ENCODE measurements around the gene TNFRSF1A.

The TNFRSF1A gene

DNA sequence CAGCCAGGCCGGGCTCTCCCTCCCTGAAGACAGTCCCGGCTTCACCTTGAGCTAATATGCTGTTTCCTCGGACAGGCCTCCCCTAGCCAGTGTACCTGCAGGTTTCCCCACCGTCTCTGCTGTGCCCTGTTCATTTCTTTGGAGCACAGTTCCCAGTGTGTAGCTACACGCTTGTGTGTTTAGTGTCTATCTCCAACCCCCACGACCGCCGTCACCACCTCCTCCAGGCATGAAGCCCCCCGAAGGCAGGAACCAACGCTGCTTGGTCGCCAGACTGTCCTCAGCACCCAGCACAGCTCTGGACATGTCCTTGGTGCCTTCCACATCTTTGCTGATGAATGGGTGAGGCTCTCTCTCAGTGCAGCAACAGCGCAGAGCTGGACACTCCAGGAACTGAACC lies 57.6 kb downstream of the TNFRSF1A start:
- Histone ChIP-seq H3K14ac (ENCODE audit: low read length) (no peak overlapping the region), H3K27ac (ENCODE audit: low read depth, low read length) (no peak overlapping the region), H4K12ac (ENCODE audit: low read depth, low read length) (no peak overlapping the region), H2BK12ac (ENCODE audit: low read length) (peak overlapping the region; percentile 0), H3K79me2 (ENCODE audit: control insufficient read depth, insufficient read depth, low read length, poor library complexity) (peaks cover 6% of the 10 kb centered on the region), H4K8ac (ENCODE audit: low read depth, low read length) (no peak overlapping the region), H2BK5ac (ENCODE audit: low read depth, low read length, poor library complexity) (no peak overlapping the region), H3K4ac (ENCODE audit: low read depth, low read length) (no peak overlapping the region), H2AFZ (ENCODE audit: insufficient read depth, low read length, poor library complexity) (no peak overlapping the region), H3K18ac (ENCODE audit: low read length) (no peak overlapping the region), H2AK5ac (ENCODE audit: low read length) (no peak overlapping the region), H3K4me2 (ENCODE audit: low read length) (no peak overlapping the region), H3K79me1 (ENCODE audit: low read length) (peaks cover 23% of the 10 kb centered on the region), H3K9me3 (ENCODE audit: insufficient read depth, low read depth, low read length) (no peaks in the 10 kb centered on the region), H2BK120ac (ENCODE audit: insufficient read depth, low read length, poor library complexity) (no peak overlapping the region), H4K91ac (ENCODE audit: low read depth, low read length) (peak overlapping the region; percentile 17), H3K27me3 (ENCODE audit: insufficient read depth, low read length) (no peaks in the 10 kb centered on the region), H3K36me3 (ENCODE audit: control insufficient read depth in 1 of 2, insufficient read depth in 2 of 2, low read length in 2 of 2) (no peaks in the 10 kb centered on the region), H3K4me1 (ENCODE audit: control insufficient read depth in 1 of 2, insufficient read depth in 2 of 2, low read length in 2 of 2) (peaks cover 17% of the 10 kb centered on the region in 2 experiments), H3K9ac (ENCODE audit: low read length) (no peak overlapping the region), H3K4me3 (ENCODE audit: low read depth, low read length) (no peak overlapping the region), H3K23ac (ENCODE audit: low read length) (no peak overlapping the region)
- WGBS (ENCODE audit: extremely low coverage, insufficient coverage, insufficient read length), result no CpG with 5 or more reads among the region's 12 CpGs
- DNase-seq, result no peak

DNA sequence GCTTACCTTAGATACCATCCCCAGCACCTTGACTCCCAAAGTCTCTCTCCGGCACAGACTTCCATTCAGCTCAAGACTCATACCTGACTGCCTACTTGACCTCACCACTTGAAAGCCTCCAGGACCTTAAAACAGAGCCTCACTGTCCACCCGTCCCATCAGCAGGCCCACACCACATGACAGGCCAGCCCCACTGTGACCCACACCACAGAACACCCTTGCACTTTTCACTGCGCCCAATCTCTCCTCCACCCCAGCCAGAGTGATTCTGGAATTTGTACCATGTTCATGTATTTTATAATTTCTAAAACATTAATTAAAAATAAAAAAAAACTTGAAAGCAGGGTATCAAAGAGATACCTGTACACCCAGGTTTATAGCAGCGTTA lies 59.4 kb downstream of the TNFRSF1A start:
- H3K9me3 ChIP-seq (ENCODE audit: insufficient read depth, low read depth, low read length), result no peaks in the 10 kb centered on the region
- peaks cover 35% of the 10 kb centered on the region for H3K79me1 ChIP-seq (ENCODE audit: low read length)
- no peak overlapping the region for H3K9ac ChIP-seq (ENCODE audit: low read length)
- peaks cover 10% of the 10 kb centered on the region for H3K79me2 ChIP-seq (ENCODE audit: control insufficient read depth, insufficient read depth, low read length, poor library complexity)
- H2AK5ac ChIP-seq (ENCODE audit: low read length), result peak overlapping the region; percentile 44
- no peak overlapping the region for H3K27ac ChIP-seq (ENCODE audit: low read depth, low read length)
- H3K4ac ChIP-seq (ENCODE audit: low read depth, low read length), result no peak overlapping the region
- peak overlapping the region; percentile 15 for H2BK120ac ChIP-seq (ENCODE audit: insufficient read depth, low read length, poor library complexity)
- no peaks in the 10 kb centered on the region for H3K36me3 ChIP-seq (ENCODE audit: control insufficient read depth in 1 of 2, insufficient read depth in 2 of 2, low read length in 2 of 2)
- no peak overlapping the region for H3K4me2 ChIP-seq (ENCODE audit: low read length)
- no peak overlapping the region for H4K12ac ChIP-seq (ENCODE audit: low read depth, low read length)
- H3K4me1 ChIP-seq (ENCODE audit: control insufficient read depth in 1 of 2, insufficient read depth in 2 of 2, low read length in 2 of 2), result peaks cover 21 to 27% of the 10 kb centered on the region in 2 experiments
- H2BK12ac ChIP-seq (ENCODE audit: low read length), result peak overlapping the region; percentile 55
- H2AFZ ChIP-seq (ENCODE audit: insufficient read depth, low read length, poor library complexity), result no peak overlapping the region
- no peak overlapping the region for H2BK5ac ChIP-seq (ENCODE audit: low read depth, low read length, poor library complexity)
- H3K14ac ChIP-seq (ENCODE audit: low read length), result peak overlapping the region; percentile 28
- H3K18ac ChIP-seq (ENCODE audit: low read length), result no peak overlapping the region
- H4K8ac ChIP-seq (ENCODE audit: low read depth, low read length), result no peak overlapping the region
- peak overlapping the region; percentile 40 for H4K91ac ChIP-seq (ENCODE audit: low read depth, low read length)
- no CpG with 5 or more reads among the region's 4 CpGs for WGBS (ENCODE audit: extremely low coverage, insufficient coverage, insufficient read length)
- no peak for DNase-seq
- H3K23ac ChIP-seq (ENCODE audit: low read length), result no peak overlapping the region
- no peak overlapping the region for H3K4me3 ChIP-seq (ENCODE audit: low read depth, low read length)
- no peaks in the 10 kb centered on the region for H3K27me3 ChIP-seq (ENCODE audit: insufficient read depth, low read length)

DNA sequence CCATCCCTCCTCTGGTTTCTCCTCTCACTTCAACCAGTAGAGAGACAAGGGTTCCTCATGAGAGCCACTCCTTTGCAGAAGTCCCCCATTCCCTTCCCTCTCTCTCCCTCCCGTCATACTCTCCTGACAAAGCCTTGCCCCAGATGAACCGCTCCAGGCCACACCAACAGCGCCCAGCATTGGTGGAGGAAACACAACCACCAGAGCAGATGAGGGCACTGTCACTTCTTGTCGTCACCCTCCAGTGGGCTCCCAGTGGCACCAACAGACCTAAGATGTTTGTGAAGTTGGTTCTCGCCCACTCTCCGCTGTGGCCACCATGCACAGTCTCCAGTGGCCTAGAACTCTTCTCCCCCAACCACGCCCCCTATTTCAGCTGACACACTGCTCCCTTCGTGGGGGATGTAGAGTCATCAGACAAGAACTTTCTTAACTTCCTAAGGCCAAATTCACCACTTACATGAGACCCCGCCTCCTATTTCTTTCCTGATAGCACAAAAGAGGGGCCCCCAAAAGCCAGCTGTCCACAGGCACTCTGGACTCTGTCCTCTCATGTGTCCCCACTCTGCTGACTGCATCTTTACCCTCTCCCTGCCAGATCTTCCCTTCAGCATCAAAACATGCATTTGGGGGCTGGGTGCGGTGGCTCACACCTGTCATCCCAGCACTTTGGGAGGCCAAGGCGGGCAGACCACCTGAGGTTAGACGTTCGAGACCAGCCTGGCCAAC lies 60.6 kb downstream of the TNFRSF1A start:
- Histone ChIP-seq H3K79me2 (ENCODE audit: control insufficient read depth, insufficient read depth, low read length, poor library complexity) (peaks cover 10% of the 10 kb centered on the region), H4K12ac (ENCODE audit: low read depth, low read length) (no peak overlapping the region), H2BK12ac (ENCODE audit: low read length) (peak overlapping the region; percentile 88), H3K4ac (ENCODE audit: low read depth, low read length) (no peak overlapping the region), H4K8ac (ENCODE audit: low read depth, low read length) (no peak overlapping the region), H2AK5ac (ENCODE audit: low read length) (peak overlapping the region; percentile 78), H3K14ac (ENCODE audit: low read length) (peak overlapping the region; percentile 55), H2BK5ac (ENCODE audit: low read depth, low read length, poor library complexity) (peak overlapping the region; percentile 61), H3K9me3 (ENCODE audit: insufficient read depth, low read depth, low read length) (no peaks in the 10 kb centered on the region), H3K4me2 (ENCODE audit: low read length) (no peak overlapping the region), H4K91ac (ENCODE audit: low read depth, low read length) (peak overlapping the region; percentile 74), H3K79me1 (ENCODE audit: low read length) (peaks cover 35% of the 10 kb centered on the region), H2AFZ (ENCODE audit: insufficient read depth, low read length, poor library complexity) (no peak overlapping the region), H3K23ac (ENCODE audit: low read length) (no peak overlapping the region), H3K4me1 (ENCODE audit: control insufficient read depth in 1 of 2, insufficient read depth in 2 of 2, low read length in 2 of 2) (peaks cover 18 to 27% of the 10 kb centered on the region in 2 experiments), H3K18ac (ENCODE audit: low read length) (peak overlapping the region; percentile 60), H3K4me3 (ENCODE audit: low read depth, low read length) (no peak overlapping the region), H3K36me3 (ENCODE audit: control insufficient read depth in 1 of 2, insufficient read depth in 2 of 2, low read length in 2 of 2) (no peaks in the 10 kb centered on the region), H3K9ac (ENCODE audit: low read length) (no peak overlapping the region), H3K27me3 (ENCODE audit: insufficient read depth, low read length) (no peaks in the 10 kb centered on the region), H2BK120ac (ENCODE audit: insufficient read depth, low read length, poor library complexity) (peak overlapping the region; percentile 64), H3K27ac (ENCODE audit: low read depth, low read length) (no peak overlapping the region)
- DNase-seq, result no peak
- no CpG with 5 or more reads among the region's 13 CpGs for WGBS (ENCODE audit: extremely low coverage, insufficient coverage, insufficient read length)

- Histone ChIP-seq H3K4me3 (ENCODE audit: low read depth, low read length) (no peak overlapping the region), H2BK12ac (ENCODE audit: low read length) (peak overlapping the region; percentile 88), H3K9me3 (ENCODE audit: insufficient read depth, low read depth, low read length) (no peaks in the 10 kb centered on the region), H2BK120ac (ENCODE audit: insufficient read depth, low read length, poor library complexity) (peak overlapping the region; percentile 78), H3K79me1 (ENCODE audit: low read length) (peaks cover 35% of the 10 kb centered on the region), H3K27me3 (ENCODE audit: insufficient read depth, low read length) (no peaks in the 10 kb centered on the region), H3K79me2 (ENCODE audit: control insufficient read depth, insufficient read depth, low read length, poor library complexity) (peaks cover 10% of the 10 kb centered on the region), H3K9ac (ENCODE audit: low read length) (no peak overlapping the region), H3K36me3 (ENCODE audit: control insufficient read depth in 1 of 2, insufficient read depth in 2 of 2, low read length in 2 of 2) (no peaks in the 10 kb centered on the region), H3K14ac (ENCODE audit: low read length) (peak overlapping the region; percentile 42), H2AK5ac (ENCODE audit: low read length) (peak overlapping the region; percentile 78), H4K91ac (ENCODE audit: low read depth, low read length) (peak overlapping the region; percentile 74), H3K4ac (ENCODE audit: low read depth, low read length) (peak overlapping the region; percentile 22), H4K12ac (ENCODE audit: low read depth, low read length) (no peak overlapping the region), H3K4me1 (ENCODE audit: control insufficient read depth in 1 of 2, insufficient read depth in 2 of 2, low read length in 2 of 2) (peaks cover 18 to 27% of the 10 kb centered on the region in 2 experiments), H3K4me2 (ENCODE audit: low read length) (no peak overlapping the region), H3K23ac (ENCODE audit: low read length) (no peak overlapping the region), H3K27ac (ENCODE audit: low read depth, low read length) (peak overlapping the region; percentile 83), H4K8ac (ENCODE audit: low read depth, low read length) (peak overlapping the region; percentile 52), H2BK5ac (ENCODE audit: low read depth, low read length, poor library complexity) (peak overlapping the region; percentile 65), H2AFZ (ENCODE audit: insufficient read depth, low read length, poor library complexity) (no peak overlapping the region), H3K18ac (ENCODE audit: low read length) (peak overlapping the region; percentile 60)
- no CpG with 5 or more reads among the region's 11 CpGs for WGBS (ENCODE audit: extremely low coverage, insufficient coverage, insufficient read length)
- no peak for DNase-seq
Measured at GRCh38 chr12:6280672-6281071, 61.2 kb downstream of the TNFRSF1A start.
